HG02642 (cell line): ENCODE data around the gene GPR32.
"Not testable (repeated sequence)": the region's sequence is repeated elsewhere in the genome, so short reads cannot be mapped to it uniquely, and the experiment has no call there.

Experiments used
- ATAC-seq: cut with Tn5 transposase; IDR thresholded peaks from one replicate; pipeline ENCODE4 v1.9.1; 2021; ENCODE audit warnings: mild to moderate bottlenecking; ENCODE audit not compliant: unreplicated experiment, poor library complexity

The GPR32 gene

DNA sequence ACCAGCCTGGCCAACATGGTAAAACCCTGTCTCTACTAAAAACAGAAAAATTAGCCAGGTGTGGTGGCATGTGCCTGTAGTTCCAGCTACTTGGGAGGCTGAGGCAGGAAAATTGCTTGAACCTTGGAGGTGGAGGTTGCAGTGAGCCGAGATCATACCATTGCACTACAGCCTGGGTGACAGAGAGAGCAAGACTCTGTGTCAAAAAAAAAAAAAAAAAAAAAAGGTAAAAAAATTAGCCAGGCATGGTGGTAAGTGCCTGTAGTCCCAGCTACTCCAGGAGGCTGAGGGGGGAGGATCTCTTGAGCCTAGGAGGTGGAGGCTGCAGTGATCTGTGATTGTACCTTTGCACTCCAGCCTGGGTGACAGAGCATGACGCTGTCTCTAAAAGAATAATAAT lies at the start of gene GPR32:
GPR32 (plus strand) TSS at position 301 of the 400 bp plus-strand sequence. CDS start 137 bp downstream, outside the sequence.
- ATAC-seq, result not testable (repeated sequence)

DNA sequence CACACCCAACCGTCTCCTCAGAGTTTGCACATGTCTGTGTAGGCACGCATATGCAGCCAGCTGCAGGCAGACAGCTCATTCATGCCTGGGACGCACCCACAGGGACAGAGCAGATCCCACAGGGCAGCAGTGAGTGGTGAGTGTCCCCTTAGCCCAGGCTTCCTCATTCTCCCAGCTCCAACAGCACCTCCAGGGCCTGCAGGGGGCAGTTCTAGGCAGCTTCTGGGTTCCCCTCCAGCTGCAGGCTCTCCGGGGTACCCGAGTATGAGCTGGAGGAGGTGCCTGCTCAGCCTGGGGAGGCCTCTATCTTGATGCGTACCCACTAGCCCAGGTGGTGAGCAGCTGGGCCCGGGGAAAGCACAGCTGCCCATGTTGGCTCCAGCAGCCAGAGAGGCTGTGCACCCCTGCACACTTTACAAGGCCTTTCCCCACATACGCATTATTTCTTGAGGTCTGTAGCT lies 49.3 kb upstream of the GPR32 start:
- no peak for ATAC-seq

DNA sequence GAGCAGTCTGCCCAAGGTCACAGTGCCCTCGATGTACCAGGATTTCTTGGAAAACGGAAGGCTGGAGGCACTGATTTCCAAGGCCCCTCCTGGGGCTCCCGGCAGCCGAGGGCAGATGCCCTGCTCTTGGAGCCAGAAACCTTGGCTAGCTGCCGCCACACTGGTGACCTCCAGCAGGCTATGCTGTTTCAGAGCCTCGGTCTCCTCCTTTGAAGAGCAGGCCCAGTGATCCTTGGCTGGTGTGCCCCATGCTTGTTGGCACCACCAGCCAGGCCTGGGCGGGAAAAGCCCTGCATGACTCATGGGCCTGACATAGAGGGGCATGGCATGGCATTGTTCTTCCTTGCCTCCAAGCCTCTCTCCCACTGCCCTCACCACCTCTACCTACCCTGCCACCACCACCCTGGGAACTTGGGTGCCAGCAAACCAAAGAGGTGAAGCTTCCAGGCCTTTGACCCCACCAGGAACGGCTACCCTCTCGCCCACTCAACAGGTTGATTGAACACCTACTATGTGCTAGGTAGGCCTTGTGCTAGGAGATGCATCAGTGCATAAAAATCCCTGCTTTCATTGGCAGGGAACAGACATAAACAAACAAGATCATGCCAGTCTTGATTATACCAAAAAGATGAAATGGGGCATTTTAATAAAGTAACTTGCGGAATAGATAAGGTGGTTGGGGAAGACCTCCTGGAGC lies 48.7 kb upstream of the GPR32 start:
- no peak for ATAC-seq

DNA sequence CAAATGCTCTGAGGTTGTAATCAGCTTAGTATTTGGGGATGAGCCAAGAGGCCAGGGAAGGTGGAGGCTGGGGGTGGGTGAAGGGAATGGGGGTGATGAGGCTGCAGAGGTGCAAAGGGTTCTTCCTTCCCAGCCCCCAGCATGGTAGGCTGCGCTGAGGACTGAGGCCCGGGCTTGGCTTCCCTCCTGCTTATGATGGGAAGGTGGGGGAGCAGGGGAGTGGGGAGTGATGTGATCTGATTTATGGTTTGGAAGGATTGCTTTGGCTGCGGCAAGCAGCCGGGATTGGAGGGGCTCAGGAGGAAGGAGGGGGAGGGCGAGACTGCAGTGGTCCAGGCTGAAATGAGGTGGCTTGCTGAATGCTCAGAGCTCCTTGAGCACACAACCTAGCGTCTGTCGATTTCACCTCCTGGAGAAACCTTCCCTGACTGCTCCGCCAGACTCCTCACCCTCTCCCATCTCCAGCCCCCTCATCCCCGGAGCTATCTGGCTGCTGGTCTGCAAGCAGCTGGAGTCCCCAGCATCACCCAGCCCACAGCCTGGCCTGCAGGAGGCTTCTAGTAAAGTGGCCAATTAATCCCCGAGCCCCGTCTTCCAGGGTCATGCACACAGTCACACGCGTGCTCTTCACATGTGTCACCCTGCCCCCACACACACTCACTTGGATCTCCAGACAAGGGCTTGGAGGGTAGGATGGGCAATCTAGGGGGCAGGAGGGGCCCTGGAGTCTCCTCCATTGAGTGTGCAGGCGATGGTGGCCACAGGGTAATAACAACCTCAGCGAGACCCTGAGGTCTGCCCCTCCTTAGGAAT lies 47.9 kb upstream of the GPR32 start:
- ATAC-seq, result no peak

GRCh38 chr19:50723069-50723468 lies 47.2 kb upstream of the GPR32 start, which contains the start of gene CLEC11A:
TSS of gene CLEC11A (plus strand) at chr19:50723364. CDS start at chr19:50723526, 162 bp downstream.
- no peak for ATAC-seq

- ATAC-seq, result no peak
These were observed 46.3 kb upstream of the GPR32 start for GRCh38 chr19:50723735-50724521.

- peak; percentile 74 for ATAC-seq
These were observed 45.6 kb upstream of the GPR32 start for GRCh38 chr19:50724522-50725217.

DNA sequence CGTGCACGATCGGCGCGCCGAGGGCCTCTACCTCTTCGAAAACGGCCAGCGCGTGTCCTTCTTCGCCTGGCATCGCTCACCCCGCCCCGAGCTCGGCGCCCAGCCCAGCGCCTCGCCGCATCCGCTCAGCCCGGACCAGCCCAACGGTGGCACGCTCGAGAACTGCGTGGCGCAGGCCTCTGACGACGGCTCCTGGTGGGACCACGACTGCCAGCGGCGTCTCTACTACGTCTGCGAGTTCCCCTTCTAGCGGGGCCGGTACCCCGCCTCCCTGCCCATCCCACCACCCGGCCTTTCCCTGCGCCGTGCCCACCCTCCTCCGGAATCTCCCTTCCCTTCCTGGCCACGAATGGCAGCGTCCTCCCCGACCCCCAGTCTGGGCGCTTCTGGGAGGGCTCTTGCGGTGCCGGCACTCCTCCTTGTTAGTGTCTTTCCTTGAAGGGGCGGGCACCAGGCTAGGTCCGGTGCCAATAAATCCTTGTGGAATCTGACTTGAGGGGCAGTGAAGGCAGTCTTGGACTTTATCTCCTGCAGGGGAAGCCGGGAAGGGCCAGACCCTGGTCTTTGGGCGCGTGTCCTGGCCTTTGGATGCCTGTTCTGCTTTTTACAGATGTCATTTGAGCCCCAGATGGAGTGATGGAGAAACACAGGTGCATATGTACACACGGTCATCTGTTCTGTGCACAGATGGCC lies 44.9 kb upstream of the GPR32 start:
- peak; percentile 23 for ATAC-seq

DNA sequence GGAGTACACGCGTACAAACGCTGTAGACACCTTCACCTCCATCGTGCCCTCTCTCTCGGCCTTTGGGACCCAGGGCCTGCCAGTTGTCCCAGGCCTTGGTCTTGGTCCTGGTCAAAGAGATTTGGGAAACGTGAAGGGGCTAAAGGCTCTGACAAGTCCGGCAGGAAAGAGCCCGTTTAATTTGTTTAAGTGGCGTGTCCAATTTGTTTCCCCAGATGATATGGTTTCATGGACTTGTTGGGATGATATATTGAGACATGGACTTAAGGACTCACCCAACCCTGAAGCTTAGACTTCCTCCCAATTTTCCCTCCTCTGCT lies 44.4 kb upstream of the GPR32 start:
- no peak for ATAC-seq

DNA sequence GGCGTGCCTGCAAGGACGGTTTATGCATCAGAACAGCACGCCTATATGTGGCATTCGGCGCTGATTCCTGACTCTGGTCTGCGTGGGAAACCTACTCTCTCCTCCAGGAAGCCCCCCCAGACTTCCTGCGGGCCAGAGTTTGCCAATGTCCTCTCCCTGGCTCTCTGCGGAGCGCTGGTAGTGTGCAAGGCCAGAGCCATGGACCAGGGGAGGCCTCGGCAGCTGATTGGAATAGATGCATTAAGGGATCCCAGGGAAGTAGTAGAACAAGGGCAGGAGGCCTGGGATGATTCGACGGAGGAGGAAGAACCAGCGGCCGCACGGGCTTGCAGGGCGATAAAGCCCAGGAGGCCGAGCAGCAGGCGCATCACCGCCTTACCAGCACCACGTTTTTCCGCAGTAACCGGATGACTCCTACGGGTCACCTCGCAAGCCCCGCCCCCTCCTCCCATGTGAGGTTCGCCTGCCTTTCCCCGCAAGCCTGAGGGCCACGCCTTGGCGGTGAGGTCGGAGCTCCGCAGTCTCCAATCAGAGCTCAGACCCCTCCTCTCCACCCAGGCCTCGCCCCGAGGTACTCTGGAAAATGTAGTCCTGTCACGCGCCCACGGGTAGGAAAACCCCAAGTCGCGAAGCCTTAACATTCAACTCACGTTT lies 42.1 kb upstream of the GPR32 start:
- no peak for ATAC-seq

- no peak for ATAC-seq
These were observed 40.4 kb upstream of the GPR32 start for GRCh38 chr19:50729894-50730293.

DNA sequence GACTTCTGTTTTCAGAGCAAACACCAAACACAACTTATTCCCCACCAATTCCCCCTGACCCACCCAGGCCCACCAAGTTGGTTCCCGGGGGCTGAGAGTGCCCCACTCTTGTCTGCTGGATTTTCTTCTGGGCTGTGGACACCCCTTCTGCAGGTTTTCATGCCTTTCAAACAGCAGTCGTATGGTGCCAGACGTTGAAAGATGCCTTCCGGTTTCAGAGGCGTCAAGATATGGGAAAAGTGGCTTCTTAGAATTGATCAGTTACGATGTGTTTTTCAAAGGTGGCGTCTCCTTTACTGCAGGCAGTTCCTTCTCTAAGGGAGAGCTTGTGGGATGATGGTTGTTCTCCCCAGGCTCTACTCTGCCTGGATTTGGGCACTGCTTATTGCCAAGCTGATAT lies 34.4 kb upstream of the GPR32 start:
- no peak for ATAC-seq

DNA sequence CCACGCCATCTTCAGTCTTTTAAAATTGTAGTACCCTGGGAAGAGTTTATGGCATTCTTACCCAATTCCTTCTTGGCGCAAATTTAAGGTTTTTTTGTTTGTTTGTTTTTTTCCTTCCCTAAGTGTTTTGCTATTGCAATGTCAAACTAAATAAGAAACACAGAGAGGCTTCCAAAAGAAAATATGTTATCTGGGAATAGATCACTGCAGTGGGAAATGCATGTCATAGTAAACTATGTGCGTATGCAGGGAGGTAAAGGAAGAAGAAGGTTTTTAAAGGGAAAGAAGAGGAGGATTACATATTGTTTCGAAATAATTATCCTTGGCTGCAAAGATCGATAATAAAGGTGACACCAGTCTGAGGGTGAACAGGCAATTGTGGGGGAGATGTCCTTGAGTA lies 33.9 kb upstream of the GPR32 start:
- ATAC-seq, result no peak

DNA sequence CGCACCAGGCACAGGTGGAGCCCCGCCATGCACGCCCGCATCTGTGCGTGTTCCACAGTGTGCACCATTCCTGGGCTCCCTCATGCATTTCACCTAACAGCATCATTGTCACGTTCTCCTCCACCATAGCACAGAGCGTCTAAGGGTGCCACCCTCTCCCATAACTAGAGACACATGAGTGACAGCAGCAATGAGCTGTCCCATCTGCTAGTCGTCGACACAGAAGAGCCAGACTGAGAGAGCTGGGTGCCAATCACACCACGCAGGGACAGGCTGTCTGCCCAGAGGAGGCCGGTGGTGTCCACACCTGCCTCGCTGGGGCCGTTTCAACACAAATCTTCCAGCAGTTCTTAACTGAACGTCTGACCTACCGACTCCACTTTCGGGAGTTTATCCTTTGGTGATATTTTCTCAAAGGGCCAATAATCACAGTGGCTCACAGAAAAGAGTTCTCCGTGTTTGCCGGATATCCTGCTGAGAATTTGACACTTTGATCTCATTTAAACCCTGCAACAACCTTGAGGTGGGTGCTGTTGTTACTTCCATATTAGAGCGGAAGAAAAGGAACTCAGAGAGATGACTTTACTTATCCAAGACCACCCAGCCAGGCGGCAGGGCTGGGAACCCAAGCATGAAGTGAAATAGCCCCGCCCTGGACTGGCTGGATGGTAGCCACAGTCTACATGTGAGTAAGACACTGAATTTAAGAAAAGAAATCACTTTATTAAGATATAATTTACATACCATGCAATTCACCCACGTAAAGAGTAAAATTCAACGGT lies 30.9 kb upstream of the GPR32 start:
- ATAC-seq, result no peak

DNA sequence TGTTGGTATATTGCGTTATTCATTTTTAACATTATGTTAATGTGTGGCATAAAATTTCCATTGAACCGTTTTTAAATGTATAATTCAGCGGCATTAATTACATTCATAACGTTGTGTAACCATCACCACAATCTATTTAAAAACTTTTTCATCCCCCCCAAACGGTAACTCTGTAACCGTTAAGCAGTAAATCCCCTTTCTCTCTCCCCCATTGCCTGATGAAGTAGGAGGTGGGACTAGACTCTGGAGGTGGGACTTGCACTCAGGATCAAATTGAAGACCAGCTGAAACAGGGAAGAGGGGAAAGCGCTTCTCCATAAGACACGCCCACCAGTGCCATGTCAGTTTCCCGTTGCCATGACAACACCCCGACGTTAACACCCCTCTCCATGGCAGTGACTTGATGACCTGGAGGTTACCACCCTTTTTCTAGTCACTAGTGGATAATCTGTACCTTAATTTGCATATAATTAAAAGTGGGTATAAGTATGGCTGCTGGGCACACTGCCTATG lies 30.3 kb upstream of the GPR32 start:
- ATAC-seq, result no peak

DNA sequence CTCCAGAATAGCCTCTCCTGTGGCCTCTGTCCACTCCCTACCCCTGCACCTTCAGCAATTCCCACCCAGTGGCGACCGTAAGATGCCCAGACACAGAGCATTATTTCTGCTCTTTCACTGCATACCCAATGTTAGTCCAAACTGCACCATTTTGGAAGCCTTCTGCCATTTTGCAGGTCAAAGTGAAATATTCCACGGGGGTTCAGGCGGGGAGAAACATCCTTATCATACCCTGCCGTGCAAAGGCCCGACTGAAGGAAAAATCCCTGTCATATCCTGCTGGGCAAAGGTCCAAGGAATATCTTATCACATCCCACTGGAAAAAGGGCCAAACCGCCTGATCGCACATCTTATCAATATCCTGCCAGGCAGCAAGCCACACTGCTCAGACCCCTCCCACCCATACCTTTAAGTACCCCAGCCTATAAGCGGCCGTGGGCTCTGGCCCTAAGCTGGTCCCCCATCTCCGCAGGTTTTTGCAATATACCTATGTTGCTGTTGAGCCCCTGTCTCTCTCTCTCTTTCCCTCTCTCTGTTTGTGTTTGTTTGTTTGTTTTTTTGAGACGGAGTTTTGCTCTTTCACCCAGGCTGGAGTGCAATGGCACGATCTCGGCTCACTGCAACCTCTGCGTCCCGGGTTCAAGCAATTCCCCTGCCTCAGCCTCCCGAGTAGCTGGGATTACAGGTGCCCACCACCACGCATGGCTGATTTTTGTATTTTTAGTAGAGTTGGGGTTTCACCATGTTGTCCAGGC lies 28.9 kb upstream of the GPR32 start:
- ATAC-seq, result no peak

DNA sequence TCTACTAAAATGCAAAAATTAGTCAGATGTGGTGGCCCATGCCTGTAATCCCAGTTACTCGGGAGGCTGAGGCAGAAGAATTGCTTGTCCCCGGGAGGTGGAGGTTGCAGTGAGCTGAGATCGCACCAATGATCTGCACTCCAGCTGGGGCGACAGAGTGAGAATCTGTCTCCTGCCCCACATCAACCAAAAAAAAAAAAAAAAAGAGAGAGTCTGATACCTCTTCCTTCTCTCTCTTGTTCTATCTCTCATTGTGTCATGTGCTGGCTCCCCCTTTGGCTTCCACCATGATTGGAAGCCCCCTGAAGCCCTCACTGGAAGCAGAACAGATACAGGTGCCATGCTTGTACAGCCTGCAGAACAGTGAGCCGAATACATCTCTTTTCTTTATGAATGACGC lies 26.7 kb upstream of the GPR32 start:
- ATAC-seq, result no peak

- ATAC-seq, result no peak
These were observed 25.0 kb upstream of the GPR32 start for GRCh38 chr19:50745221-50745620.
